ENCODE measurements around the gene ZNF770.
A peak's percentile ranks its signal among the peaks of the same experiment; 100 is the strongest.

The ZNF770 gene

DNA sequence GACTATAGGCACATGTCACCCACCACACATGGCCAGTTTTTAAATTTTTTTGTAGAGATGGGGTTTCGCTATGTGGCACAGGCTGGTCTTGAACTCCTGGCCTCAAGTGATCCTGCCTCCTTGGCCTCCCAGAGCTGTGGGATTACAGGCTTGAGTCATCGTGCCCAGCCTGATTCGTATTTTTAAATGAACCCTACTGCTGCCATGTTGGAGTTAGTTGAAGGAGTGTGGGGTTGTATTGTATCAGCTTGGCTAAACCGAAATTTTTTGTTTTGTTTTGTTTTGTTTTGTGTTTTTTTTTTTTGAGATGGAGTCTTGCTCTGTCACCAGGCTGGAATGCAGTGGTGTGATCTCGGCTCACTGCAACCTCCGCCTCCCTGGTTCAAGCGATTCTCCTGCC is 11.8 kb upstream of the ZNF770 start:
- DNase-seq (ENCODE audit: extremely low read depth, insufficient read length) = no peak
- TF ChIP-seq, protein P1, sequence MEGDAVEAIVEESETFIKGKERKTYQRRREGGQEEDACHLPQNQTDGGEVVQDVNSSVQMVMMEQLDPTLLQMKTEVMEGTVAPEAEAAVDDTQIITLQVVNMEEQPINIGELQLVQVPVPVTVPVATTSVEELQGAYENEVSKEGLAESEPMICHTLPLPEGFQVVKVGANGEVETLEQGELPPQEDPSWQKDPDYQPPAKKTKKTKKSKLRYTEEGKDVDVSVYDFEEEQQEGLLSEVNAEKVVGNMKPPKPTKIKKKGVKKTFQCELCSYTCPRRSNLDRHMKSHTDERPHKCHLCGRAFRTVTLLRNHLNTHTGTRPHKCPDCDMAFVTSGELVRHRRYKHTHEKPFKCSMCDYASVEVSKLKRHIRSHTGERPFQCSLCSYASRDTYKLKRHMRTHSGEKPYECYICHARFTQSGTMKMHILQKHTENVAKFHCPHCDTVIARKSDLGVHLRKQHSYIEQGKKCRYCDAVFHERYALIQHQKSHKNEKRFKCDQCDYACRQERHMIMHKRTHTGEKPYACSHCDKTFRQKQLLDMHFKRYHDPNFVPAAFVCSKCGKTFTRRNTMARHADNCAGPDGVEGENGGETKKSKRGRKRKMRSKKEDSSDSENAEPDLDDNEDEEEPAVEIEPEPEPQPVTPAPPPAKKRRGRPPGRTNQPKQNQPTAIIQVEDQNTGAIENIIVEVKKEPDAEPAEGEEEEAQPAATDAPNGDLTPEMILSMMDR (IDR thresholded peaks at IDR 0.05; ENCODE audit: insufficient read depth, low read length, poor library complexity, severe bottlenecking) = no peak
- no peaks in the 10 kb centered on the region for H3K27me3 ChIP-seq (replicated peaks; ENCODE audit: control insufficient read depth, insufficient read depth, low read length)
- H3K4me3 ChIP-seq (replicated peaks; ENCODE audit: low read depth, low read length) = no peak overlapping the region
- no peaks in the 10 kb centered on the region for H3K36me3 ChIP-seq (ENCODE audit: control insufficient read depth, insufficient read depth, low read length)

DNA sequence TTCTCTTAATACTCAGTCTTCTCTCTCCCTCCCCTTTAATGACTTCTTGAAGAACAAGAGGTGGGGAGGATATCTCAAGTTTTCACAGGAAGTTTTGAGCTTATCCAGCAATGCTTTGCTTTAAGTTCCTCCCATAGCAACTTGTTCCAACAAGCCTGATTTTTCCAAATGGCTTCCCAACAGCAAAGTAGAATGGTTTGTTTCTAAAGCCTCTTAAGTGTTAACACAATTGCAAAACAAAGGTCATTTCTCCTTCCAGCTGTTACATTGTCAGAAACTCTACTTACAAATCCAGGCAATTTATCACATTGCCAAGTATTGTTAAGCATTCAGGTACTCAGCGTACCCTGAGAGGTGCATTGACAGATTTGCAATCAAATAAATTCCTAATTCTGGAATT is 6.8 kb upstream of the ZNF770 start:
- TF ChIP-seq, protein P1 (IDR thresholded peaks at IDR 0.05; ENCODE audit: insufficient read depth, low read length, poor library complexity, severe bottlenecking) = no peak
- H3K36me3 ChIP-seq (ENCODE audit: control insufficient read depth, insufficient read depth, low read length) = no peaks in the 10 kb centered on the region
- H3K27me3 ChIP-seq (replicated peaks; ENCODE audit: control insufficient read depth, insufficient read depth, low read length) = no peaks in the 10 kb centered on the region
- H3K4me3 ChIP-seq (replicated peaks; ENCODE audit: low read depth, low read length) = no peak overlapping the region
- no peak for DNase-seq (ENCODE audit: extremely low read depth, insufficient read length)

DNA sequence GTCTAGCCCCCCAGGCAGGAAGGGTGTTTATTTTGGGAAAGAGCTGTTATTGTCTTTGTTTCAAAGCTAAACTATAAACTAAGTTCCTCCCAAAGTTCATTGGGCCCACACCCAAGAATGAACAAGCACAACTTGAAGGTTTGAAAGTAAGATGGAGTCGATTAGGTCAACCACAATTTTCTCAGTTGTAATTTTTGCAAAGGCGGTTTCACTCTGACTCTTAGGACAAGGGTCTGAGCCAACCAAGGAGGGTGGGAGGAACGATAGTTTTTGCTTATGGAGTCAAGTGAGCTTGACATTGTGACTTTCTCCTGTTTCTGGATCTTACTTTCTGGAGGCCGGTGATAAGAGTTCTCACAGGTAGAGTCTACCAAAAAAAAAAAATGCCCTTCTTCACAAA is 5.8 kb upstream of the ZNF770 start:
- Histone ChIP-seq H3K27me3 (replicated peaks; ENCODE audit: control insufficient read depth, insufficient read depth, low read length) (no peaks in the 10 kb centered on the region), H3K4me3 (replicated peaks; ENCODE audit: low read depth, low read length) (no peak overlapping the region), H3K36me3 (ENCODE audit: control insufficient read depth, insufficient read depth, low read length) (no peaks in the 10 kb centered on the region)
- TF ChIP-seq, protein P1 (IDR thresholded peaks at IDR 0.05; ENCODE audit: insufficient read depth, low read length, poor library complexity, severe bottlenecking) = no peak
- peak; percentile 75 for DNase-seq (ENCODE audit: extremely low read depth, insufficient read length)

- Histone ChIP-seq H3K36me3 (ENCODE audit: control insufficient read depth, insufficient read depth, low read length) (no peaks in the 10 kb centered on the region), H3K27me3 (replicated peaks; ENCODE audit: control insufficient read depth, insufficient read depth, low read length) (no peaks in the 10 kb centered on the region), H3K4me3 (replicated peaks; ENCODE audit: low read depth, low read length) (no peak overlapping the region)
- TF ChIP-seq, protein P1 (IDR thresholded peaks at IDR 0.05; ENCODE audit: insufficient read depth, low read length, poor library complexity, severe bottlenecking) = no peak
- peak; percentile 20 for DNase-seq (ENCODE audit: extremely low read depth, insufficient read length)
Observed at GRCh38 chr15:34993412-34993811, 5.3 kb upstream of the ZNF770 start.

- H3K27me3 ChIP-seq (replicated peaks; ENCODE audit: control insufficient read depth, insufficient read depth, low read length) = no peaks in the 10 kb centered on the region
- DNase-seq (ENCODE audit: extremely low read depth, insufficient read length) = no peak
- H3K4me3 ChIP-seq (replicated peaks; ENCODE audit: low read depth, low read length) = peak overlapping the region; percentile 69
- TF ChIP-seq, protein P1 (IDR thresholded peaks at IDR 0.05; ENCODE audit: insufficient read depth, low read length, poor library complexity, severe bottlenecking) = no peak
- peaks cover 3% of the 10 kb centered on the region; the same call in 1 of the 2 replicates for H3K36me3 ChIP-seq (ENCODE audit: control insufficient read depth, insufficient read depth, low read length)
Observed at GRCh38 chr15:34987609-34988026, 469 bp downstream of the ZNF770 start.

Data from GM06990 (cell line).